Endothelial cell (in vitro differentiated cells): ENCODE results near the gene CXCR6. TPM values are rescaled to one million over a fixed set of nuclear protein-coding genes. Genes with fewer than 3 reads are reported as not detected.

Experiments
- DNase-seq: peaks from one replicate; pipeline ENCODE4 v3.0.0; 2021; ENCODE audit warnings: low spot score
- H3K27ac Mint-ChIP-seq: one replicate; pipeline ENCODE4 v1.8.0; 2021; ENCODE audit warnings: mixed read lengths, inconsistent platforms; ENCODE audit not compliant: unreplicated experiment
- H3K27me3 Mint-ChIP-seq: one replicate; pipeline ENCODE4 v1.8.0; 2021; ENCODE audit warnings: mild to moderate bottlenecking, moderate library complexity, mixed read lengths, inconsistent platforms; ENCODE audit not compliant: unreplicated experiment
- H3K36me3 Mint-ChIP-seq: one replicate; pipeline ENCODE4 v1.8.0; 2021; ENCODE audit warnings: mild to moderate bottlenecking, low read depth, mixed read lengths, inconsistent platforms; ENCODE audit not compliant: unreplicated experiment
- H3K4me1 Mint-ChIP-seq: one replicate; pipeline ENCODE4 v1.8.0; 2021; ENCODE audit warnings: mild to moderate bottlenecking, mixed read lengths, inconsistent platforms; ENCODE audit not compliant: unreplicated experiment
- H3K4me3 Mint-ChIP-seq: one replicate; pipeline ENCODE4 v1.8.0; 2021; ENCODE audit warnings: mild to moderate bottlenecking, mixed read lengths, inconsistent platforms; ENCODE audit not compliant: unreplicated experiment
- H3K9me3 Mint-ChIP-seq: one replicate; pipeline ENCODE4 v1.8.0; 2021; ENCODE audit warnings: mixed read lengths, inconsistent platforms; ENCODE audit not compliant: unreplicated experiment
- CTCF ChIP-seq: fragments of 200-600 bp; sonication (generic); IDR thresholded peaks from one replicate; pipeline ENCODE4 v1.5.0; 2021; ENCODE audit warnings: antibody characterized with exemption; ENCODE audit not compliant: unreplicated experiment
- total RNA-seq: library from RNA; stranded (reverse); fragmentation: NEBNext Ultra II Directional; extraction: Animal tissue kit (Norgen Biotek cat#: 25700); gene quantifications from one replicate; pipeline ENCODE4 v1.2.1, GENCODE V29; 2021; ENCODE audit not compliant: unreplicated experiment

CXCR6 gene
- total RNA-seq, 1 donor from 2014 or later = not detected

DNA sequence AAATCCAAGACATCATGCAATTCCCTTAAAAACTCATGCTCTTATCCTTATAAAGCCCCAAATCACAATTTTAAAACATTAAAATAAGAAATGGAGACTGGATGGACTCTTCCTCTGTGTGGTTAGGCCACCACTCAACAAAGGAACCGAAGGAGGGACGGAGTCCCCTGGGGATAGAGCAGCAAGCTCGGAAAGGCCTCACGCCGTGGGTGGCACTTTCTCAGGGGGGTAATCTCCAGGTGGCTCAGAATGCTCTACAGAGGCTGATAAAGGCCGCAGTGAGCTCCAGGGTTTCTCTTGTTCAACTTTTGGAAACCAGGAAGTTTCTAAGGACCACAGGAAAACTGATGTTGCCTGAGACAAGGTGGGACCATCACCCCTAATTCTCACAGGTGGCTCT lies 33.7 kb upstream of the CXCR6 start:
- peaks cover 25% of the 10 kb centered on the region for H3K4me1 Mint-ChIP-seq
- no peak for DNase-seq
- H3K4me3 Mint-ChIP-seq = no peak overlapping the region
- peaks cover 7% of the 10 kb centered on the region for H3K36me3 Mint-ChIP-seq
- no peak for TF ChIP-seq CTCF
- no peaks in the 10 kb centered on the region for H3K9me3 Mint-ChIP-seq
- peaks cover 2% of the 10 kb centered on the region for H3K27me3 Mint-ChIP-seq
- no peak overlapping the region for H3K27ac Mint-ChIP-seq

DNA sequence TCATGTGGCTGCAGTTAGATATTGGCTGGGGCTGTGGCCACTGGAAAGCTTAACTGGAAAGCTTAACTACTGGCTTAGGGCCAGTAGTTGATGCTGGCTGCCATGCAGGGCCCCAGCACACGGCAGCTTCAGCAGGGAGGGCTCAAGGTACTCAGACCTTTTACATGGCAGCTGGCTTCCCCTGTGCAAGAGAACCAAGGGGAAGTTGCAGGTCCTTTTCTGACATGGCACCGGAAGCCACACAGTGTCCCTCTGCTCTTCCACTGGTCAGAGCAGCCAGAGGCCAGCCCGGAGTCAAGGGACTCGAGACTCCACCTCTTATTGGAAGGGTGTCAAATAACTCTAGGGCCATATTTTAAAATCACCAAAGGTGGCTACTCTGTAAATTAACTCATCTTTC lies 32.4 kb upstream of the CXCR6 start:
- H3K4me3 Mint-ChIP-seq = no peak overlapping the region
- H3K9me3 Mint-ChIP-seq = no peaks in the 10 kb centered on the region
- peaks cover 2% of the 10 kb centered on the region for H3K27me3 Mint-ChIP-seq
- H3K27ac Mint-ChIP-seq = no peak overlapping the region
- no peak for TF ChIP-seq CTCF
- no peak for DNase-seq
- H3K36me3 Mint-ChIP-seq = peaks cover 7% of the 10 kb centered on the region
- peaks cover 25% of the 10 kb centered on the region for H3K4me1 Mint-ChIP-seq

GRCh38 chr3:45911511-45912226 lies 31.6 kb upstream of the CXCR6 start:
- no peak for DNase-seq
- Mint-ChIP-seq H3K4me1 (peaks cover 25% of the 10 kb centered on the region), H3K9me3 (no peaks in the 10 kb centered on the region), H3K4me3 (no peak overlapping the region), H3K27me3 (peaks cover 2% of the 10 kb centered on the region), H3K36me3 (peaks cover 7% of the 10 kb centered on the region), H3K27ac (no peak overlapping the region)
- TF ChIP-seq CTCF = no peak

- no peak for DNase-seq
- no peaks in the 10 kb centered on the region for H3K9me3 Mint-ChIP-seq
- no peak overlapping the region for H3K4me3 Mint-ChIP-seq
- peaks cover 25% of the 10 kb centered on the region for H3K4me1 Mint-ChIP-seq
- TF ChIP-seq CTCF = no peak
- no peak overlapping the region for H3K27ac Mint-ChIP-seq
- peaks cover 2% of the 10 kb centered on the region for H3K27me3 Mint-ChIP-seq
- peaks cover 7% of the 10 kb centered on the region for H3K36me3 Mint-ChIP-seq
Measured at GRCh38 chr3:45912435-45912834, 30.8 kb upstream of the CXCR6 start.

DNA sequence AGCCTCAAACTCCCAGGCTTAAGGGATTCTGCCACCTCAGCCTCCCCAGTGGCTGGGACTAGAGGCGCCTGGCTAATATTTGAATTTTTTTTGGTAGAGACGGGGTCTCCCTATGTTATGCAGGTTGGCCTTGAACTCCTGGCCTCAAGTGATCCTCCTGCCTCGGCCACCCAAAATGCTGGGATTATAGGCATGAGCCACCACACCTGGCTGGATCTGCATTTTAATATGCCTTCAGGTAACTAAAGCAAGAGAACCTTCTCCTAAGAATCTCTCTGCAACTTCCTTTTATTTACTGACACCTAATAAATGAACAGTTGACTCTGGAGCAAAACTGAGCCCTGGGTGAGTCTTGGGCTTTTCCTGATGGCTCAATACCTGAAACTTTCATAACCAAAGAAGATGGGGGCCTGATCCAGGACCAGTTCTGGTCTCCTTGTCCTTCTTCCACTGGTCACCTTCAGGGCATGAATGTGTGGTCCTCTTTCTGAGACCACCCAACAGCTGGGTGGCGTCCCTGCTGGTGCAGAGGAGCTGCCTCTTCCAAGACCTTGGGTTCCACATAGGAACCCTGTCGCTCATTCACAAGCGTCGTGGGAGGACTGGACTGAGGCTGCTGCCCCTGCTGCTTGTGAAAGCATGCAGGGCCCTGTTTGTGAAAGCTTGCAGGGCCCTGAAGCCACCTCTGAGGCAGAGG lies 28.8 kb upstream of the CXCR6 start:
- DNase-seq = no peak
- H3K27me3 Mint-ChIP-seq = no peaks in the 10 kb centered on the region
- no peak overlapping the region for H3K27ac Mint-ChIP-seq
- TF ChIP-seq CTCF = no peak
- H3K4me3 Mint-ChIP-seq = no peak overlapping the region
- peaks cover 8% of the 10 kb centered on the region for H3K4me1 Mint-ChIP-seq
- H3K9me3 Mint-ChIP-seq = no peaks in the 10 kb centered on the region
- H3K36me3 Mint-ChIP-seq = peaks cover 7% of the 10 kb centered on the region
